SK-N-SH (cell line): ENCODE data around the gene METTL24. TPM values are rescaled to one million over a fixed set of nuclear protein-coding genes. Genes with fewer than 3 reads are reported as not detected.
A peak's percentile ranks its signal among the peaks of the same experiment; 100 is the strongest.

Source experiments
- CTCF ChIA-PET: fragments of 300-600, 350-600 bp; formaldehyde crosslinking; extraction: SDS; loops from one replicate; lab custom pipeline; 2021; lab: Yijun Ruan, JAX
- POLR2A ChIA-PET: fragments of 350-600 bp; sonication (Branson Sonifier 250); formaldehyde crosslinking; extraction: SDS; loops from one replicate; lab custom pipeline; 2020; ENCODE audit warnings: antibody characterized with exemption, inconsistent platforms; lab: Yijun Ruan, JAX
- DNase-seq: peaks from one replicate; pipeline ENCODE4 v3.0.0; 2012
- H2AFZ ChIP-seq: fragments of 200-600 bp; sonication (generic); 2 replicates; pipeline ENCODE4 v1.8.1; 2016; ENCODE audit warnings: antibody characterized with exemption, mild to moderate bottlenecking, low read depth
- H3F3A ChIP-seq: fragments of 200-600 bp; sonication (generic); replicated peaks from 2 replicates; pipeline ENCODE3; 2016; ENCODE audit warnings: antibody characterized with exemption, mild to moderate bottlenecking; ENCODE audit not compliant: insufficient read depth
- H3K27ac ChIP-seq, 2 experiments: fragments of 200-500 bp in 1 of 2; fragments of 200-600 bp in 1 of 2; sonication (Bioruptor generic) in 1 of 2; sonication (generic), shearing (Covaris generic) in 1 of 2; 2 replicates each; pipeline versions ENCODE4 v1.5.1 to v1.6.1; 2014 to 2016; ENCODE audit warnings: low read depth in 2 of 2, inconsistent platforms in 1 of 2, low read length in 1 of 2, mild to moderate bottlenecking in 1 of 2, mixed read lengths in 1 of 2
- H3K27me3 ChIP-seq: fragments of 200-600 bp; sonication (generic), shearing (Covaris generic); 2 replicates; pipeline ENCODE4 v1.6.1; 2016; ENCODE audit warnings: mixed run types; ENCODE audit not compliant: insufficient read depth
- H3K36me3 ChIP-seq, 2 experiments: fragments of 200-500 bp in 1 of 2; fragments of 200-600 bp in 1 of 2; sonication (Bioruptor generic) in 1 of 2; sonication (generic) in 1 of 2; replicated peaks in 1 of 2; 2 replicates each; pipeline versions ENCODE3 to v1.5.1; 2014 to 2016; ENCODE audit warnings: low read length in 1 of 2, mild to moderate bottlenecking in 1 of 2; ENCODE audit not compliant: insufficient read depth in 2 of 2, control insufficient read depth in 1 of 2
- H3K4me1 ChIP-seq, 2 experiments: fragments of 200-500 bp in 1 of 2; fragments of 200-600 bp in 1 of 2; sonication (Bioruptor generic) in 1 of 2; sonication (generic), shearing (Covaris generic) in 1 of 2; 2 replicates each; pipeline versions ENCODE4 v1.5.1 to v1.6.1; 2014 to 2016; ENCODE audit warnings: low read depth in 1 of 2, low read length in 1 of 2, mixed run types in 1 of 2; ENCODE audit not compliant: insufficient read depth in 2 of 2, control insufficient read depth in 1 of 2
- H3K4me2 ChIP-seq: fragments of 200-600 bp; sonication (generic), shearing (Covaris generic); 2 replicates; pipeline ENCODE4 v1.6.1; 2017; ENCODE audit warnings: mixed run types
- H3K4me3 ChIP-seq, 2 experiments: fragments of 200-500 bp in 1 of 2; fragments of 200-600 bp in 1 of 2; sonication (Bioruptor generic) in 1 of 2; sonication (generic), shearing (Covaris generic) in 1 of 2; 2 replicates each; pipeline versions ENCODE4 v1.5.1 to v1.8.1; 2014 to 2016; ENCODE audit warnings: low read depth in 2 of 2, inconsistent platforms in 1 of 2, low read length in 1 of 2, mild to moderate bottlenecking in 1 of 2, mixed read lengths in 1 of 2, moderate library complexity in 1 of 2
- H3K79me2 ChIP-seq: fragments of 200-600 bp; sonication (generic); 2 replicates; pipeline ENCODE4 v1.8.1; 2017; ENCODE audit warnings: mild to moderate bottlenecking; ENCODE audit not compliant: insufficient read depth
- H3K9ac ChIP-seq: fragments of 200-600 bp; sonication (generic); 2 replicates; pipeline ENCODE4 v1.6.1; 2017; ENCODE audit warnings: mixed run types
- H3K9me2 ChIP-seq: fragments of 200-600 bp; sonication (generic); 2 replicates; pipeline ENCODE4 v1.6.1; 2017; ENCODE audit warnings: mixed run types
- H3K9me3 ChIP-seq: fragments of 200-600 bp; sonication (generic); 2 replicates; pipeline ENCODE4 v1.6.1; 2017; ENCODE audit warnings: mixed run types, mild to moderate bottlenecking, moderate library complexity
- H4K20me1 ChIP-seq: fragments of 200-600 bp; sonication (generic); 2 replicates; pipeline ENCODE4 v1.6.1; 2017; ENCODE audit warnings: mild to moderate bottlenecking, mixed run types; ENCODE audit not compliant: insufficient read depth
- EP300 ChIP-seq, 2 experiments: IDR thresholded peaks; 2 replicates each; pipeline versions ENCODE4 v1.4.0 to v1.6.1; 2012; ENCODE audit warnings: borderline replicate concordance in 1 of 2, low read depth in 1 of 2, low read length in 1 of 2
- GABPA ChIP-seq: IDR thresholded peaks from 2 replicates; pipeline ENCODE4 v1.4.0; 2012; ENCODE audit warnings: low read depth, mild to moderate bottlenecking
- IRF3 ChIP-seq: fragments of 150-350 bp; IDR thresholded peaks from 2 replicates; pipeline ENCODE4 v1.6.1; 2016; ENCODE audit warnings: mild to moderate bottlenecking, low read depth, low read length
- MAX ChIP-seq: IDR thresholded peaks from 2 replicates; pipeline ENCODE4 v1.4.0; 2012; ENCODE audit warnings: low read depth
- NFIC ChIP-seq: IDR thresholded peaks from 2 replicates; pipeline ENCODE4 v1.4.0; 2012; ENCODE audit warnings: borderline replicate concordance
- PBX3 ChIP-seq: IDR thresholded peaks from 2 replicates; pipeline ENCODE4; 2012
- RCOR1 ChIP-seq: fragments of 150-350 bp; IDR thresholded peaks from 2 replicates; pipeline ENCODE4 v1.6.1; 2017; ENCODE audit warnings: antibody characterized with exemption, low read length
- REST ChIP-seq: IDR thresholded peaks from 2 replicates; pipeline ENCODE4 v1.6.1; 2012; ENCODE audit warnings: mild to moderate bottlenecking, low read depth, low read length, moderate library complexity
- RFX5 ChIP-seq: IDR thresholded peaks from 2 replicates; pipeline ENCODE4 v1.6.1; 2012; ENCODE audit warnings: mild to moderate bottlenecking, improper control_type of control experiment, low read length
- TAF1 ChIP-seq: IDR thresholded peaks from 2 replicates; pipeline ENCODE4 v1.6.1; 2012; ENCODE audit warnings: low read depth, mild to moderate bottlenecking, low read length, moderate library complexity, borderline replicate concordance
- YY1 ChIP-seq: IDR thresholded peaks from 2 replicates; pipeline ENCODE4 v1.4.0; 2012; ENCODE audit warnings: low read depth, mild to moderate bottlenecking
- WGBS: methylation state at CpG from one replicate; pipeline ENCODE4 v1.1.6; 2017; ENCODE audit warnings: low lambda C conversion rate; 5-methylcytosine and 5-hydroxymethylcytosine counted together
- polyA plus RNA-seq, 3 experiments: library from polyadenylated mRNA; depleted of rRNA; stranded (reverse); fragments of >200 nt; gene quantifications; 2 replicates each; pipeline ENCODE4 v1.2.3, GENCODE V29; 2012

Gene METTL24
- polyA plus RNA-seq, 1 of the 3 experiments (the other 2 are of a cell fraction) = not detected

GRCh38 chr6:110319843-110320242 lies 38.3 kb downstream of the METTL24 start:
- Histone ChIP-seq H3K36me3 (no peaks in the 10 kb centered on the region), H3K4me3 (no peak overlapping the region), H3K9me2 (no peaks in the 10 kb centered on the region), H3F3A (no peaks in the 10 kb centered on the region), H3K27me3 (no peaks in the 10 kb centered on the region)
- WGBS = 85% methylated on average over 2 of the region's 2 CpGs
- CTCF ChIA-PET = interaction anchor here (1.7 kb wide), 1 partner anchor 22 kb away, joined by 4 read pairs; no protein-coding TSS in a partner anchor
- DNase-seq = no peak
- no peak for TF ChIP-seq IRF3
- no peak for TF ChIP-seq EP300 (IDR thresholded peaks at IDR 0.05; ENCODE audit: borderline replicate concordance in 1 of 2, low read depth in 1 of 2, low read length in 1 of 2)
- TF ChIP-seq TAF1 = no peak
- no peak for TF ChIP-seq RCOR1
- no peak for TF ChIP-seq YY1
- TF ChIP-seq GABPA = no peak
- no peak for TF ChIP-seq PBX3
- peak; percentile 26; the same call in 1 of the 2 replicates for TF ChIP-seq NFIC
- TF ChIP-seq MAX = no peak
- TF ChIP-seq, all 33 proteins: peak for 1
- Histone ChIP-seq H3K9me3 (no peaks in the 10 kb centered on the region), H3K4me1 (peaks cover 0 to 4% of the 10 kb centered on the region in 2 experiments; a peak in 2 of 4 replicates), H3K9ac (no peak overlapping the region), H4K20me1 (no peaks in the 10 kb centered on the region), H2AFZ (no peak overlapping the region), H3K4me2 (no peak overlapping the region), H3K79me2 (no peaks in the 10 kb centered on the region), H3K27ac (no peak overlapping the region)
- POLR2A ChIA-PET = no interaction called here

- TF ChIP-seq REST (no peak), YY1 (no peak), TAF1 (no peak), IRF3 (no peak), RFX5 (no peak), RCOR1 (no peak), PBX3 (no peak)
- H3K4me3 ChIP-seq = no peak overlapping the region
- peaks cover 0 to 2% of the 10 kb centered on the region in 2 experiments; a peak in 2 of 4 replicates for H3K4me1 ChIP-seq
- H3F3A ChIP-seq = no peaks in the 10 kb centered on the region
- no peak overlapping the region for H3K9ac ChIP-seq
- H2AFZ ChIP-seq = no peak overlapping the region
- H3K4me2 ChIP-seq = no peak overlapping the region
- no peaks in the 10 kb centered on the region for H3K79me2 ChIP-seq
- H3K36me3 ChIP-seq = no peaks in the 10 kb centered on the region
- no peaks in the 10 kb centered on the region for H3K9me2 ChIP-seq
- no peaks in the 10 kb centered on the region for H3K9me3 ChIP-seq
- POLR2A ChIA-PET = no interaction called here
- H3K27ac ChIP-seq = no peak overlapping the region
- WGBS = 97% methylated on average over 3 of the region's 3 CpGs
- CTCF ChIA-PET = interaction anchor here (1.7 kb wide), 1 partner anchor 23 kb away, joined by 4 read pairs; no protein-coding TSS in a partner anchor
- H4K20me1 ChIP-seq = no peaks in the 10 kb centered on the region
- H3K27me3 ChIP-seq = no peaks in the 10 kb centered on the region; the same call in 1 of the 2 replicates
- no peak for DNase-seq
Observed at GRCh38 chr6:110319381-110319780, 38.8 kb downstream of the METTL24 start.
